K562 (cell line): ENCODE data around the gene VMP1. TPM values are rescaled to one million over a fixed set of nuclear protein-coding genes. Genes with fewer than 3 reads are reported as not detected.

ENCODE experiments used
- ATF1 ChIP-seq, 2 experiments: fragments of 450-650 bp in 1 of 2; IDR thresholded peaks; 2 replicates each; pipeline ENCODE4 v1.6.1; 2016; ENCODE audit warnings: missing compliant biosample characterization in 1 of 2, missing genetic modification characterization in 1 of 2
- GTF2E2 ChIP-seq: fragments of 200-800 bp; sonication (Bioruptor generic); IDR thresholded peaks from 2 replicates; pipeline ENCODE4 v1.6.1; 2016; ENCODE audit warnings: missing genetic modification characterization, missing compliant biosample characterization
- JUN ChIP-seq, 2 experiments: sonication (generic) in 1 of 2; formaldehyde crosslinking in 1 of 2; IDR thresholded peaks; 2 replicates each; pipeline versions ENCODE4 v1.6.1 to v1.8.0; 2012 to 2022; ENCODE audit warnings: borderline replicate concordance in 2 of 2, mild to moderate bottlenecking in 2 of 2, improper control_type of control experiment in 1 of 2, low read depth in 1 of 2, low read length in 1 of 2, missing genetic modification reagents in 1 of 2
- MCM3 ChIP-seq: fragments of 450-650 bp; IDR thresholded peaks from 2 replicates; pipeline ENCODE4 v1.6.1; 2016
- MGA ChIP-seq: fragments of 450-650 bp; IDR thresholded peaks from 2 replicates; pipeline ENCODE4 v1.6.1; 2016; ENCODE audit warnings: mild to moderate bottlenecking, moderate library complexity
- PHF21A ChIP-seq: fragments of 450-650 bp; IDR thresholded peaks from 2 replicates; pipeline ENCODE4 v1.6.1; 2017; ENCODE audit warnings: low read depth, borderline replicate concordance
- POLR2AphosphoS5 ChIP-seq: IDR thresholded peaks from 2 replicates; pipeline ENCODE4 v1.6.1; 2011; ENCODE audit warnings: mild to moderate bottlenecking, low read depth, low read length, moderate library complexity; ENCODE audit not compliant: control insufficient read depth, insufficient read depth
- PYGO2 ChIP-seq: fragments of 450-650 bp; IDR thresholded peaks from 2 replicates; pipeline ENCODE4 v1.6.1; 2016; ENCODE audit warnings: mild to moderate bottlenecking, missing genetic modification characterization, moderate library complexity, missing compliant biosample characterization
- RFX1 ChIP-seq: fragments of 450-650 bp; IDR thresholded peaks from 2 replicates; pipeline ENCODE4 v1.6.1; 2016; ENCODE audit warnings: mild to moderate bottlenecking, moderate library complexity
- SIN3A ChIP-seq, 2 experiments: fragments of 150-350 bp in 1 of 2; IDR thresholded peaks; 2 replicates each; pipeline ENCODE4 v1.6.1; 2011 to 2016; ENCODE audit warnings: borderline replicate concordance in 2 of 2, low read depth in 2 of 2, low read length in 2 of 2, mild to moderate bottlenecking in 2 of 2, moderate library complexity in 2 of 2; ENCODE audit not compliant: control insufficient read depth in 1 of 2
- TCF15 ChIP-seq: fragments of 250-450 bp; sonication (Bioruptor Pico); IDR thresholded peaks from 2 replicates; pipeline ENCODE4 v1.8.0; 2022; ENCODE audit warnings: moderate library complexity, mild to moderate bottlenecking, inconsistent platforms
- ZNF316 ChIP-seq: fragments of 450-650 bp; IDR thresholded peaks from 2 replicates; pipeline ENCODE4 v1.6.1; 2016
- ZNF561 ChIP-seq: fragments of 450-650 bp; formaldehyde crosslinking; conservative IDR thresholded peaks from 2 replicates; pipeline ENCODE4 v1.4.0; 2020; ENCODE audit warnings: mild to moderate bottlenecking, moderate library complexity
- ZNF57 ChIP-seq: fragments of 450-650 bp; formaldehyde crosslinking; IDR thresholded peaks from 2 replicates; pipeline ENCODE4 v1.4.0; 2020; ENCODE audit warnings: mild to moderate bottlenecking, moderate library complexity
- ZNF583 ChIP-seq: fragments of 250-450 bp; sonication (Bioruptor Pico); IDR thresholded peaks from 2 replicates; pipeline ENCODE4 v1.4.0; 2020
- polyA plus RNA-seq, 8 experiments: library from polyadenylated mRNA; depleted of rRNA in 4 of 8; stranded (reverse) in 5 of 8; unstranded in 3 of 8; fragments of >200 nt; fragmentation: Nextera tagmentation in 2 of 8; fragmentation: Illumina TruSeq in 1 of 8; extraction: Ambion mirVana in 2 of 8; extraction: Trizol in 1 of 8; gene quantifications; 2 replicates each; pipeline versions ENCODE4 v1.2.1 to v1.2.3, GENCODE V29; 2011 to 2014; ENCODE audit warnings: inconsistent platforms in 1 of 8, missing spikeins in 1 of 8
- total RNA-seq, 7 experiments: library from RNA; depleted of rRNA in 6 of 7; stranded (reverse); fragments of >200 nt in 6 of 7; fragmentation: Illumina TruSeq in 2 of 7; extraction: Trizol in 2 of 7; gene quantifications; 2 replicates each; pipeline versions ENCODE4 v1.2.1 to v1.2.3, GENCODE V29; 2011 to 2021; ENCODE audit warnings: low replicate concordance in 1 of 7

The VMP1 gene
- total and polyA plus RNA-seq, 9 of the 15 experiments (the other 6 are each of a cell fraction or from before 2014, with no cell fraction given): 123 to 304 (median 151) TPM

GRCh38 chr17:59840329-59841090 lies 133.1 kb downstream of the VMP1 start (continued):
- TF ChIP-seq MGA (no peak), GTF2E2 (tag) (no peak; the same call in 1 of the 2 replicates), MCM3 (no peak), ZNF316 (no peak), POLR2AphosphoS5 (peak; percentile 96), PYGO2 (tag) (no peak), TCF15 (no peak), PHF21A (no peak), ATF1 (CRISPR knock-in tag; IDR thresholded peaks at IDR 0.05) (no peak), ATF1 (tag; IDR thresholded peaks at IDR 0.05) (no peak), ZNF583 (CRISPR knock-in tag) (no peak), SIN3A (IDR thresholded peaks at IDR 0.05; ENCODE audit: borderline replicate concordance in 2 of 2, control insufficient read depth in 1 of 2, low read depth in 2 of 2, low read length in 2 of 2) (no peak; a peak in 1 of 4 replicates), ZNF561 (CRISPR knock-in tag) (no peak), JUN (IDR thresholded peaks at IDR 0.05; ENCODE audit: borderline replicate concordance, low read depth, low read length) (no peak), JUN (CRISPR knock-in tag; IDR thresholded peaks at IDR 0.05; ENCODE audit: borderline replicate concordance) (no peak), ZNF57 (CRISPR knock-in tag) (no peak), RFX1 (no peak)
